HG03045 (cell line): ENCODE results near the gene ACP5.
A peak's percentile ranks its signal among the peaks of the same experiment; 100 is the strongest.

Experiments
- ATAC-seq: cut with Tn5 transposase; IDR thresholded peaks from one replicate; pipeline ENCODE4 v1.9.1; 2021; ENCODE audit warnings: mild to moderate bottlenecking, moderate library complexity; ENCODE audit not compliant: unreplicated experiment

The ACP5 gene

DNA sequence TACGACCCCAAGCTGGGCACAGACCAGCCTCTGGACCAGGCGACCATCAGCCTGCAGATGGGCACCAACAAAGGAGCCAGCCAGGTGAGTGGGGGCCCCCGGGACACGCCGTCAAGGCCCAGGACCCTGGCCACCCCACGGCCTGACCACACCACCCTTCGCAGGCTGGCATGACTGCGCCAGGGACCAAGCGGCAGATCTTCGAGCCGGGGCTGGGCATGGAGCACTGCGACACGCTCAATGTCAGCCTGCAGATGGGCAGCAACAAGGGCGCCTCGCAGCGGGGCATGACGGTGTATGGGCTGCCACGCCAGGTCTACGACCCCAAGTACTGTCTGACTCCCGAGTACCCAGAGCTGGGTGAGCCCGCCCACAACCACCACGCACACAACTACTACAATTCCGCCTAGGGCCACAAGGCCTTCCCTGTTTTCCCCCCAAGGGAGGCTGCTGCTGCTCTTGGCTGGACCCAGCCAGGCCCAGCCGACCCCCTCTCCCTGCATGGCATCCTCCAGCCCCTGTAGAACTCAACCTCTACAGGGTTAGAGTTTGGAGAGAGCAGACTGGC, 28.0 kb downstream of the ACP5 start:
- ATAC-seq = no peak

DNA sequence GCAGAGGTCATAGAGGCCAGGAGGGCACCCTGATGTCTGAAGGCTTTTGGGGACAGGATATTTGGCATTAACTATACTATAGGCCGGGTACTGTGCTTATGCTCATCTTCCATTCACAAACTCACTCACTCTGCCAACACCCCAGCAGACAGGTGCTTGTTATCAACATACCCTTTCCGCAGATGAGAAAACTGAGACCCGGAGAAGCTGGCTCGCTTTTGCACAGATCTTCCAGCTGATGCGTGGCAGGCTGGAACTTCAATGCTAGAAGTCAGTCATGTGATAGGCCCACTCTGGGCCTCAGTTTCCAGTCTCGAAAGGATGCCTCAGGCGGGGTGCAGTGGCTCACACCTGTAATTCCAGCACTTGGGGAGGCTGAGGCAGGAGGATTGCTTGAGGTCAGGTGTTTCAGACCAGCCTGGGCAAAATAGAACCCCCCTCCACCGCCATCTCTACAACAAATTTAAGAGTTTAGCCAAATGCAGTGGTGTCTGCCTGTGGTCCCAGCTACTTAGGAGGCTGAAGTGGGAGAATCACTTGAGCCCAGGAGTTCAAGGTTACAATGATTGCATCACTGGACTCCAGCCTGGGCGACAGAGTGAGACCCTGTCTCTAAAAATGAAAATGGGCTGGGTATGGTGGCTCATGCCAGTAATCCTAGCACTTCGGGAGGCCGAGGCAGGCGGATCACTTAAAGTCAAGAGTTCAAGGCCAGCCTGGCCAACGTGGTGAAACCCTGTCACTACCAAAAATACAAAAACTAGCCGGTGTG, 29.3 kb downstream of the ACP5 start:
- ATAC-seq = no peak

DNA sequence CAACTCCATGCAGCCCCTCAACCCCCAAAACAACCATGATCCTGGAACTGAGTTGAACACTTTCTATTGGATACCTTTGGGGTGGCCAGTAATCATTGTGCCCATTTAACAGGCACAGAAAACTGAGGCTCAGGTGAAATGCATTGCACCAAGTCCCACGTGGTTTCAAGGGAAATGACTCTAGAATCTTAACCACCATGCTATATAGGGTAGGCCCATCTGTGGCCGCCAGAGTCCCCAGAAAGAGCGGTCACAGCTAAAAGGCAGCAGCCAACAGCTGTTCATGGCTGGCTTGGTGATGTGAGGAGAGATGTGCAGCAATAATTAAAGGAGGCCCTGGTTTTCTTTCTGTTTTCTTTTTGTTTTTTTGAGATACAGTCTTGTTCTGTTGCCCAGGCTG, 36.2 kb downstream of the ACP5 start:
- no peak for ATAC-seq

DNA sequence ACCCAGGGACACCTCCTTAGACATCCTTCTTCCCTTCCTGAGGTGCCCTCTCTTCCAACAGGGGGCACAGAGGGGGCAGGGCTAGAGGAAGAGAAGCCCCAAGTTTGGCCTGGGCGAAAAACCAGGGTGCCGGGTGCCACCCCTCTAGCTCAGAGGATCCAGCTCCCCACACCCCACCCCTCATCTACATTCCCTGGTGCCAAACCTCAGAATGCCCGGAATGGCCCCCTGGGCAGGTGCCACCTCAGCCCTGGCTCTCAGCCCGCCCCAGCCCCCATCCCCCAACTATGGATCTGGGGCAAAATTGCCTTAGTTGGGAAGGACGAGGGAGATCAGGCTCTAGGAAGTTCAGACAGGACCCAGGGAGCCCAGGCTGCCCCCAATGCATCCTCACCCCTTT, 36.8 kb downstream of the ACP5 start:
- no peak for ATAC-seq

DNA sequence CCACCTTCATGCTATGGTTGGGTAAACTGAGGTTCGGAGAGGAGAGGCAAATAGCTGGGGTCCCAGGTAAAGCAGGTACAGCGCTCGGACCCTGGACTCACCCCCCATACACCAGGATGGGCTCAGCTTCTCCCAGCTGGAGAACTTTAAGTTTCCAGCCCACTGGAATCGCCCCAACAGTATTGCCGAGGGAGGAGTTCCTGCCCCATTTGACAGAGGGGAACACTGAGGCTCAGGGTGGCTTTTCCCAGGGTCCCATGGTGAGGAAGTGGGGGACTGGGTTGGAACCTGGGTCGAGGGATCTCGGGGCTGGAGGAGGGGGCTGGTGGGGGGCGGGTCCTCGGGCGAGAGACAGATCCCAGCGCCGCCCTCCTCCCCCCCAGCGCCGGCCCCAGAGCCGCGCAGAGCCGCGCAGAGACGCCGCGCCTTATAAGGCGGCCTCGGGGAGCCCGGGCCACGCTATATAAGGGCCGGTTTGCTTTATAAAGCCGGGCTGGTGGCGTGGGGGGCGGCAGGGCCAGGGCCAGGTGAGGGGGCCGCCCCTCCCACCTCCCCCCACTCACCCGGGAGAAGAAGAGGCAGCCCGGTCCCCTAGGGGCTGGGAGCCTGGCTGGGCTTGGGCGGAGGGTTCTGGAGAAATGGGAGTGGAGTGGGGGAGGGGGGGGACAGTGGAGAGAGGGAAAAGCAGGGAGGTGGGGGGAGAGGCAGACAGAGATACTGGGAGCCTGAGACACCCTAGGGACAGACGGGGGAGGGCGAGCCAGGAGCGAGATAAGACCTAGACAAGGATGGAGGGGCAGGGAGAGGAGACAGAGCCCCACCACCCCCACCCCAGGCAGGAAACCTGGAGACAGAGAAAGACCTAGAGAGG, 37.7 kb downstream of the ACP5 start:
- no peak for ATAC-seq

DNA sequence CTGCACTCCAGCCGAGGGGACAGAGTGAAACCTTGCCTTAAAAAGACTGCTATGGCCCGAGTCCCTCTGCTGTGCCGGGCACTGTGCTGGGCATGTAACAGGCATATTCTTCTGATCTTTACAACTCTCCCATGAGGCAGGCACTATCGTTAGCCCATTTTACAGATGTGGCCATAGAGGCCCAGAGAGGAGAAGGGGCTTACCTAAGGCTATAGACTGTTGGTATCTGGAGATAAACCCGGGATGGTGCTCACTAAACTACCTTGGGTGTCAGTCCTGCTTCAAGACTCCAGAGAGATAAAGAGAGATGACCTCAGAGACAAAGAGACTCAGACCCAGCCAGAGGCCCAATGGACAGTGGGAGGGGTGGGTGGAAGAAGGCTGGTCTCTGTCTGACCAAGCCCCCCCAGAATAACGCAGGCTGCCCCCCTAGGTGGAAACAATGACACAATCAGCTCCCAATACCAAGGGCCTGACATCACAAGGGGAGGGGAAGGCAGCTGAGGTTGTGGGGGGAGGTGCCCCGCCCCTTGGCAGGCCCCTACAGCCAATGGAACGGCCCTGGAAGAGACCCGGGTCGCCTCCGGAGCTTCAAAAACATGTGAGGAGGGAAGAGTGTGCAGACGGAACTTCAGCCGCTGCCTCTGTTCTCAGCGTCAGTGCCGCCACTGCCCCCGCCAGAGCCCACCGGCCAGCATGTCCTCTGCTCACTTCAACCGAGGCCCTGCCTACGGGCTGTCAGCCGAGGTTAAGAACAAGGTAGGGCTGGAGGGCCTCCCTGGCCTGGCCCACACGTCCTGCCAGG, 39.0 kb downstream of the ACP5 start, which contains the start of gene CNN1:
Gene CNN1, plus strand, starts transcription at position 620 of the 805 bp plus-strand sequence. Its CDS starts 77 bp downstream, at position 697.
- no peak for ATAC-seq

DNA sequence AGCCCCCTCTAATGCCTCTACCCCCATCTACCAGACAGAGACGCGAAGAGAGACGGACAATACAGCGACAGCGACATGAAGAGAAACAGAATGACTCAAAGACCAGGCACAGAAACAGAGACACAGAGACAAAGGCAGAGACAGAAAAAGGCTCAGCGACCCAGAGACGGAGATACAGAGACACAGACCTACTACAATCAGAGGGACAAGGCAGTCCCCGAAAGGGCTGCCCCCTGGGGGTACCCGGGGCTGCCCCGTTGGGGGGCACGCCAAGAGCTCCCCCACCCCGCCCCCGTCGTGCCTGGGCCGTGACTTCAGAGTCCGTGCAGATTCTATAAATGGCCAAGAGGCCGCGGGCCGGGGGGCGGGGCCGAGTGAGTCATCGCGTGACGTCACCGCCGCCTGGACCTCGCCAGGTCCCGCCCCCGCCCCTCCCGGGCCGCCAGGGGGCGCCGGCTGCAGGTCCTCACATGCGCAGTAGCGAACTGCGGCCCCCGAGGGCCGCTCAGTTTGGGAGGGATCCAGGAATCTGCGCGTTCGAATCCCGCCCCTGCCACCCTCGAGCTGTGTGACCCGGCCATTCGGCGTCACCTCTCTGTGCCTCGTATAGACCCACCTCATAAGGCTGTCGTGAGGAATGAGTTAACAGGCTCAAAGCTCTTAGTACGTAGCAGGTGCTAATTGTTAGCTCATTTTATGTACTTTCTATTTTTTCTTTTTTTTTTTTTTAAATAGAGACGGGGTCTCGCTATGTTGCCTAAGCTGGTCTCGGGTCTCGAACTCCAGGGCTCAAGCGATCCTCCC, 41.5 kb downstream of the ACP5 start:
- peak; percentile 66 for ATAC-seq

DNA sequence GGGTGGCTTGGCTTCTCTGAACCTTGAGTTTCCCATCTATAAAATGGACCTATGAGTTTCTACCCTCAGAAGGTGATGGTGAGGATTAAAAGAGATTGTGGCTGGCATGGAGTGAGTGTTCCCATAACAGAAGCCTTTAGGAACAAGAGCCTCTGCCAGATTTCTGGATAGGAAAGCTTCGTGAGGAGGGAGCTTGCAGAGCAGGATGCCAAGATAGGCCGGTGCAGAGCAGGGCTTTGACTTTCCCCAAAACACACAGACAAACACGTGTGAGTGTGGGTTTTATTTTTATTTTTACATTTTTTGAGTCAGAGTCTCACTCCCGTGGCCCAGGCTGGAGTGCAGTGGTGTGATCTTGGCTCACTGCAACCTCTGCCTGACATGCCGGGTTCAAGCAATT, 42.5 kb downstream of the ACP5 start:
- no peak for ATAC-seq

DNA sequence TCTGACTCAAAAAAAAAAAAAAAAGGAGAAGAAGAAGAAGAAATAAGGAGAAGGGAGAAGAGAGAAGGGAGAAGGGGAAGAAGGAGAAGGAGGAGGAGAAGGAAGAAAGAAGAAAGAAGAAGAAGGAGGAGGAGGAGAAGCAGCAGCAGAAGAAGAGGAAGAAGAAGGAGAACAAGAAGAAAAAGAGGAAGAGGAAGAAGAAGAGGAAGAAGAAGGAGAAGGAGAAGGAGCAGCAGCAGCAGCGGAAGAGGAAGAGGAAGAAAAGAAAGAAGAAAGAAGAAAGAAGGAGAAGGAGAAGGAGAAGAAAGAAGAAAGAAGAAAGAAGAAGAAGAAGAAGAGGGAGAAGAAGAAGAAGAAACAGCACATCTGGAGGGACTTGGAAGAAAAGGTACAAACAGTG, 42.9 kb downstream of the ACP5 start:
- ATAC-seq = no peak

DNA sequence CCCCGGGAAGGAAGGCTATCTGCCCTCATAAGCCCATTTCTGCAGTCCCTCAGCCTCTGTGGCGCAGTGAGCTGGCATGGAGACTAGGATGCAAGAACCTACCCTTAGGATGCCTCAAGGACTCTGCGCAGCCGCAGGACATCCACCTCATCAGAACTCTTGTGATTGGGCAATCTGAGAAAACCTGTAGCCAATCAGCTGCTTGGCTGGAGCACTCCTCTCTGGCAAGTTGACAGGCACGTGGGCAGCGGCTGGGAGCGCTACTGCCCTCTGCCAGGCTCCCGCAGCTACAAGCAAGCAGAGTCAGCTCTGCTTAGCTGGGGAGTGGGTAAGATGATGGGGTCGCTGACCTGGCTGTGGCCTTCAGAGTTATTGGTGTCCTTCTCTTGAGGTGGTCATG, 47.0 kb downstream of the ACP5 start:
- no peak for ATAC-seq

DNA sequence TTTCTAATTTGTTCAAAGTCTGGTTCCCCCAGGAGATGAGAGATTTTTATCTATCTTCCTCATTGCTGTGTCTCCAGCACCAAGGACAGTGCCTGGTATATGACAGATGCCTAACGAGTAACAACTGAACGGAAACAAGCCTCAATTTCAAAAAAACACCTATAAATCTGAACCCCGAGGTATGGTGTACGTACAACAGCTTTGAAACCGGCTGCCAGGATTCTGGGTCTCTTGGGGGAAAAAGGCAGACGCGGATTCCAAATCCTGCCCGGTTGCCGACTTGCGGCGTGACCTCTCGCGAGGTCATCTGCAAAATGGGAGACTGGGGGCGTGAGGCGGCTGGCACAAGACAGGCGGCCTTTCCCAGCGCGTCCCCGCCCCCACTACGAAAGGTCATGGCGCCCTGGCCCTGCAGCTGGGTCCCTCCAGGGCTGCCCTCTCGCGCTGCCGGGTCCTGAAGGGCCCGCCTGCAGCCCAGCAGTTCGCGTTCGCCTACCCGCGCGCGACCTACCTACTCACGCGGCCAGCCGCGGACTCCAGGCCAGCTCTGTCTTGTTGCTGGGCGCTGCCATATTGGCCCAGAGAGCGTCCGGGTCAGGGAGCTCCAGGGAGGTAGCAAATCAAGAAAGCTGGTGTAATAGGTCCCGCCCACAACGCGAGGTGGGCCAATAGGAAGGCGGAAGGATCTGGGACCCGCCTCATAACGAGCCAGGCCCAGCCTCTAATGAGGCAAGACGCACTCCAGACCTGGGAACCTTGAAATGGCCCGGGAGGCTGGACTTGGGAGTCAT, 48.7 kb downstream of the ACP5 start, which contains the start of gene ECSIT:
Gene ECSIT, minus strand, starts transcription at position 584 of the 791 bp plus-strand sequence. CDS start 9,964 bp downstream, outside the sequence.
- peak; percentile 95 for ATAC-seq
